NCI-H510A treated with DMSO at 0.1 percent for 48 hours (cell line): ENCODE measurements around the gene CCDC88B.

ENCODE experiments used
- DNase-seq: peaks from one replicate; lab custom pipeline; 2025; lab: John Stamatoyannopoulos, UW

The CCDC88B gene

GRCh38 chr11:64362339-64362738, 22.3 kb downstream of the CCDC88B start:
- no peak for DNase-seq

- DNase-seq, result no peak
Measured at GRCh38 chr11:64364435-64364834, 24.4 kb downstream of the CCDC88B start.

GRCh38 chr11:64364911-64365310, 24.9 kb downstream of the CCDC88B start:
- DNase-seq, result no peak

DNA sequence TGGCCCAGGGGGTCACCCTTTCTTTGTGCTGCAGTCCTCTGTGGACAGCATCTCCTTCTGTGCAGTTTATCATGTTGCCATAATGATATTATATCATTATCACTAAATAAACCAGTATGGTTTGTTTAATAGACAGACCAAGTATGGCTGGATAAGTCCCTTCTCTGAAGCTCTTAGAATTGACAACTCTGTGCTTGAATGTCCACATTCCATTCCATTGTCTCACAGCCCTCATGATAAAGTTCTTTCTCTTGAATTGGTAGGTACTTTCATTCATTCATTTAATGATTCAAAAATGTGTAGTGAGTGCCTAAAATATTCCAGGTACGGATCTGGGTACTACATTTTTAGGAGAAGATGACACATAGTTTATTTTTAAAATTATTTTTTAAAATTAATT, 26.7 kb downstream of the CCDC88B start:
- no peak for DNase-seq

- no peak for DNase-seq
Measured at GRCh38 chr11:64367931-64368672, 28.1 kb downstream of the CCDC88B start.

- no peak for DNase-seq
Measured at GRCh38 chr11:64368673-64369074, 28.7 kb downstream of the CCDC88B start.

- no peak for DNase-seq
Measured at GRCh38 chr11:64369440-64370421, 29.7 kb downstream of the CCDC88B start.

DNA sequence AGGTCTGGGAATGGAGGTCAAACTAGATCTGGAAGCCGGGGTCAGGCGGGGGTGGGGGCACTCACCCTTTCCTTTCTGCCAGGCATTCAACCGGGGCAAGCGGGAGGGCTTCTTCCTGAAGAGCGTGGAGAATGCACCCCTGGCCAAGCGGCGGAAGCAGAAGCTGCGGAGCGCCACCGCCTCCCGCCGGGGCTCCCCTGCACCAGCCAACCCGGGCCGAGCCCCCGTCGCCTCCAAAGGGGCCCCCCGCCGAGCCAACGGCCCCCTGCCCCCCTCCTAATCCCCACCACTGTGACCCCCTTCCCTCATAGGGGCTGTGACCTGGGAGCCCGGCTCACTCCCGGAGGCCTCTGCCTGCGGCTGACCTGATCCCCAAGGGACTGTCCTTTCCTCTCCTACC, 31.2 kb downstream of the CCDC88B start:
- no peak for DNase-seq

DNA sequence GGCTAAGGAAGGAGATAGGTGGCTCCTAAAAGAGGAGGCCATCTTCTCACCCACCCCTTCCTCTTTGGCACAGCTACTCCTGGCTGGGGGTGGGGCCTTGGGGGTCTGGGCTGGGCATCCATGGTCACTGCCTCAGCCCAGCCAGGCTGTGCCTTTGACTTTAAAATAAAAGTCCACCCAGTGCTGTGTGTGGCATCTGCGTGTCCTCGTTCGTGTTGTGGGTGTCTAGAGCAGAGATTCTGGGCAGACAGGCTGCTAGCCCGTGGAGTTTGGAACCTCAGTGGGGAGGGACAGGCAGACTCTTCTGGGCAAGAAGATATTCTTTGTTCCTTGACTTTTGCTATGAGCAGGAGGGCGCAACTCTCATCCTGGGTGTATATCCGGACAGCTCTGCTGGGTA, 32.0 kb downstream of the CCDC88B start:
- DNase-seq, result no peak

DNA sequence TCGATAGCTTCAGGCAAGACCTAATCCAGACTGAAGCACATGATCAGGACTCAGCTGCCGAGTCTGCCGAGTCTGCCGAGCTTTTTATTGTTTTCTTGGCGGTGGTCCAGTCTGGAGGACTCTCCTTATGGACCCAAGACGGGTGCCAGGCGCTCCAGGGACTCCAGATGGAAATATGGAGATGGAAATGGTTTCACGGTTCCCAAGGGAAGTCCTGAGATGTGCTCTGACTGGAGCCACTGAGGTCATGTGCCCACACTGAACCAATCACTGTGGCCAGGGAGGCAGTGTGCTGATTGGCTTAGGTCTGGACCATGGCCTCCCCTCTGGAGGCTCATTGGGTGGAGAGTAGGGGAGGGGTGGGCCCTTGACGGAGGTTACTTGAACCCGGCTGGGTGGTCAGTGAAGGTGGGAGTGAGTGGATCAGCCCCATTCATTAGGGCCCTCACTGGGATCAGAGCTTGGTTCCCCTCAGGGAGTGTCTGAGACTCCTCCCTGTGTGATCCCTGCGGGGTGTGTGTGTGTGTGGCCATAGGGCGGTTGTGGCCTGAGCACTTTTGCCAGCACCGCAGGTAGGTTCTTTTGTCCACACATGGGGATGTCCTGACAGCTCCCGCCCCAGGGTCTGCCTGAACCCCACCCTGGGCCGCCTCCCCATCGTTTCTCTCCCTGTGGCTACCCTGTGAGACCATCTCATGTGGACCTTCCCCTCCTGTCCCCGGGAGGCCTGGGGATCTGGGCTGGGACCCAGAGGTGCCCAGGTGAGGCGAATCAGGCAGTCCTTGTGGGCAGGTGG, 33.0 kb downstream of the CCDC88B start:
- peak; percentile 94 for DNase-seq

- no peak for DNase-seq
Measured at GRCh38 chr11:64373598-64373974, 33.6 kb downstream of the CCDC88B start.

DNA sequence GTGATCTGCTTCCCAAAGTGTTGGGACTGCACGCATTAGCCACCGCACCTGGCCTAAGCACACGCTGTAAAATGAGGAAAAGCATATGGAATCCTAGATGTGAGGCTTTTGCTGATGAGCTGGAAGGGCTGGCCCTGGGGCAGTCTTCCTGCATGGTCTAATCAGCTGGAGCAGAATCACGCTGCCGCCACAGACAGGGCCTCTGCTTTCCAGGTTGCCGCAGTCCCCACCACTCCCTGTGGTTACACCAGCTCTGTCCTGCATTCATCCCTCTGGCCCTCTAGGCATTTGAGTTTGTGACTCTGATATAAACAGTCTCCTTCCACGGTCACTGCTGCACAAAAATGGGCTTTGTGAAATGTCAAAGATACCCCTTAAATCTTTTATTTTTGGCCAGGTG, 36.1 kb downstream of the CCDC88B start:
- no peak for DNase-seq

DNA sequence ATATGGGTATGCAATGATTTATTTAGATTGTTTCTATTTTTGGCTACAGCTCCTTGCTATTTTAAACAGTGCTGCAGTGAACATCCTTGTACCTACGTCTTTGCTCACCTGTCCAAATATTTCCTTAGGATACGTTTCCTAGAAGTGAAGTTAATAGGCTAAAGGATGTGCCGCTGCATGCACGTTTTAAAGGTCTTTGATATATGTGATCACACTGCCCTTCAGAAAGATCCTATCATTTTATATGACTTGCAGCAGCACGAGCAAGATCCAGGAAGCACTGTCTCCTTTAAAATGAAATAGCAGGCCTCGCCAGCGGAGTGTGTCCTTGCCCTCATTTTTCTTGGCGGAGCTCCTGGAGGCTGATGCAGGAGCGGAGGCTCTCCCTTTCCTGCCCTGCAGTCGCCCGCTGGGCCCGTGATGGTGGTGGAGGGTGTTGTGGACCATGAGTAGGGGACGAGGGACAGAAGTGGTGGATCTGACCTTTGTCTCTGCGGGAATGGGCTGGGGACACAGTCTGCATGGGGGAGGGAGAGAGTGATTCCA, 38.4 kb downstream of the CCDC88B start:
- no peak for DNase-seq

DNA sequence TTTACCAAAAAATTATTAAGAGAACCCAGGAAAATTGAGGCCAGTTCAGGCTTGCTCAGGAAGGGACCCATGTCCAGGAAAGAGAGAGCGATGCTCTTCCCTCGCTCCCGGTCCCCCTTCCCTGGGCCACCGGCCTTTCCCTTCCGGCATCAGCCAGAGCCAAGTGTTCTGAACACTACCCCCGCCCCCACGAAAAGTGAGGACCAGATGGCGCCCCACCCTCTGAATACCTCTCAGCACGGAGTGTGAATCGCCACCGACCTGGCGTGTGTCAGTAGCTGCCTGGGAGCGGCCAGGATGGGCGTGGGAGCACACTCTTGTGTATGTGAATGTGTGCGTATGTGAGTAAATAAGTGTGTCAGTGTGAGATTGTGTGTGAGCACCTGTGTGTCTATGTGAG, 39.2 kb downstream of the CCDC88B start:
- DNase-seq, result no peak

DNA sequence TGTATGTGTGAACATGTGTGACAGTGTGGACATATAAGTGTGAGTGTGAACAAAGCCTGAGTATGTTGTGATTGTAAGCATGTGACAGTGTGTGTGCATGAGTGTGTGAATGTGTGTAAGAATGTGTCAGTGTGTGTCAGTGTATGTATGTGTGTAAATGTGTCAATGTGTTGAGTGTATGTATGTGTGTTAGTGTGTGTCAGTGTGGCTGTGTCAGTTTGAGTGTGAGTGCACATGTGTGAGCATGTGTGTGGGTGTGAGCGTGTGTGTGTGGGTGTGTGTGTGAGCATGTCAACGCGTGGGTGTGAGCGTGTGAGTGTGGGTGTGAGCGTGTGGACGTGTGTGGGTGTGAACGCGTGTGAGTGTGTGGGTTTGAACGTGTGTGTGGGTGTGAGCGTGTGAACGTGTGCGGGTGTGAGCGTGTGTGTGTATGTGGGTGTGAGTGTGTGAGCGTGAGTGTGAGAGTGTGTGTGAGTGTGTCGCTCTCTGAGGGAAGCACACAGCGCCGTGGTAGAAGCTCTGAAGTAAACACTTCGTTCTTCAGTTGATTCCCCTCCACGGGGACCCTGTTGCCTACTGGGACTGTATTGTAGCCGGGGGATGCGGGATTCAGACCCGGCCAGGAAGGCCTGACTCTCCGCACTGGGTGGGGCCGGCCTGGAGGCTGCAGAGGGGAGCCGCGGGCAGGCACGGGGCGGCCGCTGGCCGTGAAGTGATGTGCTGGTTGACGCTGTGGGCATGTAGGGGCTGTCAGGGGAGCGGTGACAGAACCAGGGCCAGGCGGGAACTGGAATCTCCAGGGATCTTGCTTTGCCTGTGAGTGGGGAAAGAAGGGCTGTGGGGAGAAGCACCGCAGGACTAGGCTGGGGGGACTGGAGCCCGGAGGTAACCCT, 40.1 kb downstream of the CCDC88B start:
- no peak for DNase-seq

GRCh38 chr11:64381350-64381749, 41.3 kb downstream of the CCDC88B start:
- DNase-seq, result no peak

DNA sequence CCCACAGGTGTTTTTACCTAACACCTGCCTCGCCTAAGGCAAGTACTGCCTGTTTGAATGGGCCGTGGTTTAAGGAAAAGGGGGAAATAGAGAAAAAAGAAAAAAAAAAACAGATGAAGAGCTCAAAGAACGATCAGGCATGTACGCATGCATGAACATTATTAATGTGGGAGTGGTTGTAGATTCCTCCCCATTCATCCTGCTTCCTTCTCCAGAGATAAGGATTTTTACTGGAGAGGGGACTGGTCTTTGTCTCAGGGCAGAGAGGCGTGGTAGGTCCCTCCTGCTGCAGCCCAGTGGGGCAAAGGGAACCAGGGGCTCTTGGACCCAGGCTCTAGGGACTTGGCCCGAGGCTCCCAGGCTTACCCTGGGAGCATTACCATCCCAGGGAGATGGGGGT, 42.0 kb downstream of the CCDC88B start:
- no peak for DNase-seq

GRCh38 chr11:64382586-64382985, 42.6 kb downstream of the CCDC88B start:
- DNase-seq, result no peak

DNA sequence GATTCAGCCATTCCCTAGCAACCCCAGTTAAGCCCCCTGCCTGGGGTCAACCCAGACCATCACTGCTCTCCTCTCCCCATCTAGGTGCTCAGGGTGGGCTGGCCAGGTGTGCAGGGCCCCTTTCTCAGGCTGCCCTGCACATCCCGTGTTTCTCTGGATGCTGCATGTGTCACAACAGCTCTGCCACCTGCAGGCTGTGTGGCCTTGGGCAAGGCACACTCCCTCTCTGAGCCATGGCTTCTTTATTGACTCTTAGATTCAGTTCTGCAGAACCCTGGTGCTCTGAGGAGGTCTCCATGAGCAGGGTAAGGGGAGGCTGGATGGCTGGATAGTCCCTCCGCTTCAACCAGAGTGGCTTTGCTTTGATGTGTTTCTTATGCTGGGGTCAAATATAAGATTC, 43.6 kb downstream of the CCDC88B start:
- no peak for DNase-seq

GRCh38 chr11:64384028-64384737, 44.2 kb downstream of the CCDC88B start:
- DNase-seq, result no peak
